Activated T-cell treated with anti-CD3 and anti-CD28 coated beads for 4 hours (primary cell): ENCODE measurements around the gene DUOXA1.
"Not testable (repeated sequence)": the region's sequence is repeated elsewhere in the genome, so short reads cannot be mapped to it uniquely, and the experiment has no call there.

Source experiments
- DNase-seq: peaks from one replicate; pipeline ENCODE4 v3.0.0-alpha.2; 2020

DUOXA1 gene

DNA sequence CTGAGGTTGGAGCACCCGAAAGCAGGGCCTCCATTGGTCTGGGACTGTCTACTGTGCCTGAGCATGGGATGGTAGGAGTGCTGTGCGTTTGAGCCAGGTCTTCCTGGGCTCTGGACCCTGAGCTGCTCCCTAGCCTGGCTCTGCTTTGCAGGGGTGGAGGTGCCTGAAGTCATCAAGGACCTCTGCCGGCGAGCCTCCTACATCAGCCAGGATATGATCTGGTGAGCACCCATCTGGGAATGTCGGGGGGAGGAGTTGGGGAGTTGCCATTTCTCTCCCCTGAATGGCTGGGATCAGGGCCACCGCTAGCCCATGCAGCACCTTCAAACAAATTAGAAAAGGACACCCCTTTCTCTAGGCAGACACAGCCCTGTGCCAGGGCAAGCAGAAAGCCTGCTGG, 20.8 kb upstream of the DUOXA1 start:
- no peak for DNase-seq

GRCh38 chr15:45149060-45149459, 19.4 kb upstream of the DUOXA1 start:
- DNase-seq: no peak

DNA sequence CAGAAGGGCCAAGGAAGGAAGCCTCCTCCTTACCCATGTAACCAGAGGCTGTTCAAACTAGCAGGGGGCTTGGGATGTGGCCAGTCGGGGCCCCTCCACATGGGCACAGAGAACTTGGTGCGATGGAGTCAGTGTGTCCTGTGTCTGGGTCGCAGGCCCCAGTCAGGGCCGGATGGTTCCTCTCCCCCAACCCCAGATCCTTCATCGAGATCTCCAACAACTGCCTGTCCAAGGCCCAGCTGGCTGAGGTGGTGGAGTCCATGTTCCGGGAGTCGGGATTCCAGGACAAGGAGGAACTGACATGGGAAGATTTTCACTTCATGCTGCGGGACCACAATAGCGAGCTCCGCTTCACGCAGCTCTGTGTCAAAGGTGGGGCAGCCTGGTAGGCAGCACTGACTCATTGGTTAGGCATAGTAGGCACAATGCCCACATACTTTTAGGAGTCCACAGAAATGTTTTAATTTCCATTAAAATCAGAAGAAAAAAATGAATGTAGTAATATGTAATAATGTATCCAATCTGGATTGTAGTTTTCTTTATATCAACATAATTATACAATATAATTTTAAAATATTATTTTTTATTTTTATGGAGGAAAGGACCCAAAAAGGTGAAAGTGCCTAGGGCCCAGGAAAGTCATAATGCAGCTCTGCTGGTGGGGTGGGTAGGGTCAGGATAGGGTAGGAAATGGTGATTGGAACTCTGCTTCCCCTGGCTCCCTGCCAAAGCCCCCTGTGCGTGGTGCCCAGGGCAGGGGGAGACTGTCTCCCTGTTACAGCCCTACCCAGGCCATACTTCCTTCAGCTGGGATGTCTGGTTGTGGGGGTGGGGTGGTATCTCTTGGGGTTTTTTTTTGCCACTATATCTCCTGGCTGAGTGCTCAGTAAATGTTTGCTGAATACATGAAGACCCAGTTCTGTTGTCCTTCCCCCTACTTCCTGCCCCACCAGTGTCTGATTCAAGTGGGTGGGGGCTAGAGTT, 18.7 kb upstream of the DUOXA1 start:
- no peak for DNase-seq

GRCh38 chr15:45147606-45148005, 17.9 kb upstream of the DUOXA1 start:
- DNase-seq: no peak

DNA sequence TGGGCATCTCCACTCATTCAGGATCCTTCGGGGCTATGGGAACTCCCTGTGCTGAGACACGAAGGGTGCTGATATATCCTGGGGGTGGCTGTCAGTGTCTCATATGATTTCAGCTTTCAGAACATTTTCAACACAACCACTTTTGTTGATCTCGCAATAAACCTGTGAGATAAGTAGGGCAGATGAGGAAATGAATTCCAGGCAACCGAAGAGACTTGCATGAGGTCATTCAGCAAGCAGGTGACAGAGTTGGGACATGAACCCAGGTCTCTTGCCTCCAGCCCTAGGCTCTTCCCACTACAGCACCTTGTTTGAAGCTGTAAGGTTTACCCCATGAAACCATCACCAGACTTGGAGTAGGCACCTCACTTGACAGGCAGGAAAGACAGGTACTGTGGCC, 16.7 kb upstream of the DUOXA1 start:
- no peak for DNase-seq

- no peak for DNase-seq
Observed at GRCh38 chr15:45144775-45145174, 15.1 kb upstream of the DUOXA1 start.

GRCh38 chr15:45143946-45144345, 14.3 kb upstream of the DUOXA1 start:
- no peak for DNase-seq

DNA sequence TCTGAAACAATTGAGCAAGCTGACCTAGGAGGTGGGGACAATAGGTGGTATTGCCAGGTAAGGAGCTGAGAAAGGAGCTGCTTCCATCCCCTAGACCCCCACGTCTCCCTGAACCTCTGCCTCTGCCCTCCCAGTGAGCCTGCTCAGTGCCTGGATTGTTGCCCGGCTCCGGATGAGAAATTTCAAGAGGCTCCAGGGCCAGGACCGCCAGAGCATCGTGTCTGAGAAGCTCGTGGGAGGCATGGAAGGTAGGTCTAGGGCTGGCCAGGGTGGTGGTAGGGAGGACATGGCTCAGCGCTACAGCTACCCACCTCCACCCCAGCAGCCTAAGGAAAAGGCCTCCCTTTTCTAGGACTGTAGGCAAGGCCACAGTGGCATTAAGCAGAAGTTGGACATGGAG, 13.4 kb upstream of the DUOXA1 start:
- DNase-seq: no peak

- DNase-seq: no peak
Observed at GRCh38 chr15:45141386-45141785, 11.7 kb upstream of the DUOXA1 start.

- no peak for DNase-seq
Observed at GRCh38 chr15:45140557-45141250, 11.0 kb upstream of the DUOXA1 start.

DNA sequence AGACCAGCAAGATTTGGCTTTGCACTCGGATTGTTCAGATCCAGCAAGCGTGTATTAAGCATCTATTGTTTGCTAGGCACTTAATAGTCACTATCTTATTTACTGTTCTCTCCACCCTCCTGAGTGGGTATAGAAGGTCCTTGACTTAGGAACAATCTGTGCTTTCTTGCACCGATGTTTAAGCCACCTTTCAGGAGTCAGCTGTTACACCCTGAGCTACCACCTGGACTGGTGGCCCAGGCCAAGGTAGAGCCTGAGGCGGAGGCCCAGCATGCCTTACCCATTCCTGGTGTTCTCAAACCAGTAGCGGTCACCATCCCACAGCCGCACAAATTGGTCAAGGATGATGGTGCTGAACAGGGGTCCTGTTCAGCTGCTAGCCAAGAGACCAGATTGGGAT, 10.1 kb upstream of the DUOXA1 start:
- DNase-seq: no peak

DNA sequence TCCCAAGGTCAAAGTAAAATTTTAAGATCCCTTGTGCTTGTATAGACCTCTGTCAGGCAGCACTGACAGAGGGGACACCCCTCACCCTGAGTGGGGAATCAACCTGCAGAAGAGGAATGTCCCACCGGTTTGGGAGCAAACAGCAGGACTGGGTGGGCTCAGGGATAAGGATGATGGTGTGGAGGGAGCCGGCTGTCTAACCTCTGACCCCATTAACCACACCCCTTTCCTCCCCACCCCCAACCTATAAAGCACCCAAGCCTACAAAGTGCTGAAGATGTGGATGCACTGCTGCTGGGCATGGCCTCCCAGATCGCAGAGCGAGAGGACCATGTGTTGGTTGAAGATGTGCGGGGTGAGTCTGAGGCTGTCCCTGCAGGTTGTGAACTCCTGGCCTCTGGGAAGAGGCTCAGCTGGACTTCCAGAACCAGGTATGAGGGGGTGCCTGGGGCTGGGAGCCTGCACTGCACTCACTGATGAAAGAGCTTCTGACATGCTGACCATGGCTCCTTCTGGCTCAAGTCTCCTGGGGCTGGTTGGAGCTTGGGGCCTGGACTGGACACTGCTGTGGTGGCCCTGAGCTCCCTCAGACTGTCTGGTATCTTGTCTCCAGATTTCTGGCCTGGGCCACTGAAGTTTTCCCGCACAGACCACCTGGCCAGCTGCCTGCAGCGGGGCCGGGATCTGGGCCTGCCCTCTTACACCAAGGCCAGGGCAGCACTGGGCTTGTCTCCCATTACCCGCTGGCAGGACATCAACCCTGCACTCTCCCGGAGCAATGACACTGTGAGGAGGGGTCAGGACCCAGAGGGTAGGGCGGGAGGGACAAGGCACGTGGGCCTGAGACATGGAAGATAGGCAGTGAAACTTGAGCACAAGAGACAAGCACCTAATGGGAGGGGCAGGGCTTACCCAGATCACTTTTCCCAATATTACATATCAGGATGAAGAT, 9.4 kb upstream of the DUOXA1 start:
- DNase-seq: no peak

DNA sequence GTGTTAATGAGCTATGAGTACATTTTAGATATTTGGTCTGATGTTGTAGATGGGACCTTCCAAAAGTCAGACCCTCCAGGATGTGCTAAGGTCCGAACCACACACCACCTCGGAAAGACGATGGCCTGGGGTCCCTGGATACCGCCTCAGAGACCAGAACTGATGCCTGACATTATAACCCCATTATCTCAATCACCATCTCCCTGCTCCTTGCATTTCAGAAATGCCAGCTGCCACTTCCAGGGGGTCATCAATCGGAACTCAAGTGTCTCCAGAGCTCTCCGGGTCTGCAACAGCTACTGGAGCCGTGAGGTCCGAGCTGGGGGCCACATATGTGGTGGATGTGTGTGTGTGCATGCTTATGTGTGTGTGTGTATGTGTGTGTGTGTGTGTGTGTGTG, 8.0 kb upstream of the DUOXA1 start:
- no peak for DNase-seq

- DNase-seq: no peak
Observed at GRCh38 chr15:45136378-45136764, 6.7 kb upstream of the DUOXA1 start.

- not testable (repeated sequence) for DNase-seq
Observed at GRCh38 chr15:45135705-45136377, 6.2 kb upstream of the DUOXA1 start.

GRCh38 chr15:45134682-45135604, 5.3 kb upstream of the DUOXA1 start:
- DNase-seq: no peak

- DNase-seq: no peak
Observed at GRCh38 chr15:45134046-45134445, 4.4 kb upstream of the DUOXA1 start.

GRCh38 chr15:45133561-45133920, 3.9 kb upstream of the DUOXA1 start:
- DNase-seq: no peak

DNA sequence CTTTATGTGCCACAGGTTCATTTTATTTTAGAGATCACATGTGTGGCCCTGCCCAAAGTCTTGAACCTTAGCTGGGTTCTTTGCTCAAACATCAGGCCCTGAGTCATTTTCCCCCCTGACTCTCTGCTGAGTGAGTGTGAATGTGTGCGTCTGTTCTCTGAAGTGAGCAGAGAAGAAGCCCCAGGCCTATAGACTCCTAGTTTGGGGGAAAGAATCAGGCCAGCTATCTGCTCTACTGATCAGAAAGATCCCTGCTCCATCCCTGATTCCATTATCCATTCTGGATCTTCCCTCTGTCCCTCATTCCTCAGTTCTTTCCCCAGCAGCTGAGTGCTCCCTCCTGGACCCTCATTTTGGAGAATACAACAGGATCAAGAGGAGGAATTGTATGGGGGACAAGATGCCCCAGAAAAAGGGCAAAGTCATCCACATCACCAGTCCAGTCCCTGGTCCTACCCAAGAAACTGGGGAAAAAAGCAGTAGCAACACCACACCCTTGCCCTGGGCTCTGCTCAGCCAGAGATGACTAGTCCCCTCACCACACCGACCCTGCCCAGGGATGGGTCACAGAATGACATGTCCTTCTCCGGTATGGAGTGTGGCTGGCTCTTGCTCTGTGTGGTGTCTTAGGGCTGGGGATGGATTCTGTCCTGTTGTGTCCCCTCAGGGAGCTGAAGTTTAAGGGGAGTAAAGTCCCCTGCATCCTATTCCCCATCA, 3.3 kb upstream of the DUOXA1 start:
- no peak for DNase-seq

GRCh38 chr15:45131510-45131909, 1.8 kb upstream of the DUOXA1 start:
- no peak for DNase-seq
